Keratinocyte (primary cell): Measurements from ENCODE around the gene FDXR. TPM values are rescaled to one million over a fixed set of nuclear protein-coding genes. Genes with fewer than 3 reads are reported as not detected.

Source experiments
- DNase-seq: peaks from one replicate; pipeline ENCODE4 v3.0.0-alpha.2; 2011; ENCODE audit warnings: low read depth, missing footprints, low spot score
- FAIRE-seq: peaks from 2 replicates; lab custom pipeline; 2011; peaks lifted over from hg19 to GRCh38; lab: Jason Lieb, UNC
- H2AFZ ChIP-seq: 2 replicates; pipeline ENCODE4 v1.6.0; 2012; ENCODE audit warnings: low read length, control low read depth, inconsistent platforms; ENCODE audit not compliant: control insufficient read depth
- H3K27ac ChIP-seq: 2 replicates; pipeline ENCODE4 v1.5.1; 2011; ENCODE audit warnings: low read length; ENCODE audit not compliant: control insufficient read depth, insufficient read depth
- H3K27me3 ChIP-seq: 3 replicates; pipeline ENCODE4 v1.6.0; 2011; ENCODE audit warnings: low read length; ENCODE audit not compliant: control insufficient read depth, insufficient read depth; ENCODE audit errors: extremely low read depth
- H3K36me3 ChIP-seq, 2 experiments: 2 replicates in 1 of 2; 3 replicates in 1 of 2; pipeline ENCODE4 v1.5.1; 2011; ENCODE audit warnings: low read length in 2 of 2, mild to moderate bottlenecking in 1 of 2; ENCODE audit not compliant: control insufficient read depth in 2 of 2, insufficient read depth in 2 of 2; ENCODE audit errors: extremely low read depth in 1 of 2
- H3K4me1 ChIP-seq: 3 replicates; pipeline ENCODE4 v1.5.1; 2011; ENCODE audit warnings: low read length; ENCODE audit not compliant: control insufficient read depth, insufficient read depth; ENCODE audit errors: extremely low read depth
- H3K4me2 ChIP-seq: 3 replicates; pipeline ENCODE4 v1.6.0; 2011; ENCODE audit warnings: low read depth, low read length; ENCODE audit not compliant: control insufficient read depth, insufficient read depth; ENCODE audit errors: extremely low read depth
- H3K4me3 ChIP-seq, 3 experiments: fragments of 200-600 bp in 1 of 3; sonication (generic) in 1 of 3; 2 replicates in 2 of 3; 3 replicates in 1 of 3; pipeline ENCODE4 v1.5.1; 2011 to 2016; ENCODE audit warnings: low read length in 3 of 3, mild to moderate bottlenecking in 3 of 3, control low read depth in 2 of 3, inconsistent platforms in 1 of 3, low read depth in 1 of 3, mixed read lengths in 1 of 3, mixed run types in 1 of 3, moderate library complexity in 1 of 3; ENCODE audit not compliant: control insufficient read depth in 2 of 3, insufficient read depth in 2 of 3; ENCODE audit errors: extremely low read depth in 1 of 3
- H3K79me2 ChIP-seq: 2 replicates; pipeline ENCODE4 v1.6.0; 2012; ENCODE audit warnings: low read length; ENCODE audit not compliant: control insufficient read depth, insufficient read depth
- H3K9ac ChIP-seq: 3 replicates; pipeline ENCODE4 v1.6.0; 2011; ENCODE audit warnings: low read length; ENCODE audit not compliant: control insufficient read depth, insufficient read depth; ENCODE audit errors: extremely low read depth
- H3K9me1 ChIP-seq: 3 replicates; pipeline ENCODE4 v1.6.0; 2011; ENCODE audit warnings: low read length; ENCODE audit not compliant: control insufficient read depth, insufficient read depth; ENCODE audit errors: extremely low read depth
- H3K9me3 ChIP-seq: 2 replicates; pipeline ENCODE4 v1.5.1; 2012; ENCODE audit warnings: low read depth, low read length; ENCODE audit not compliant: control insufficient read depth
- H4K20me1 ChIP-seq: 3 replicates; pipeline ENCODE4 v1.6.0; 2011; ENCODE audit warnings: low read length; ENCODE audit not compliant: control insufficient read depth, insufficient read depth; ENCODE audit errors: extremely low read depth
- EZH2 ChIP-seq: IDR thresholded peaks from one replicate; pipeline ENCODE4 v1.6.1; 2012; ENCODE audit warnings: inconsistent platforms, mild to moderate bottlenecking, low read length, moderate library complexity
- dilution Hi-C: fragments of 300-500 bp; cut with MboI; formaldehyde crosslinking; loops from one replicate; pipeline ENCODE4 v1.7.0; 2020; ENCODE audit warnings: low sequenced_read_pairs; ENCODE audit not compliant: extremely low pct_ligation_motif_present
- polyA plus RNA-seq, 5 experiments: library from polyadenylated mRNA; depleted of rRNA in 3 of 5; stranded (reverse) in 3 of 5; stranded (forward) in 1 of 5; unstranded in 1 of 5; fragments of >200 nt; gene quantifications; 1 replicate in 1 of 5; 2 replicates in 3 of 5; 3 replicates in 1 of 5; pipeline versions ENCODE4 v1.2.1 to v1.2.3, GENCODE V29; 2011 to 2012; ENCODE audit warnings: missing spikeins in 2 of 5, low read depth in 1 of 5, low replicate concordance in 1 of 5
- TF ChIP-seq, protein P1 (sequence below), 3 experiments: IDR thresholded peaks in 1 of 3; conservative IDR thresholded peaks in 1 of 3; optimal IDR thresholded peaks in 1 of 3; 2 replicates in 2 of 3; 3 replicates in 1 of 3; pipeline versions ENCODE3 to v1.5.1; 2011; ENCODE audit warnings: low read length in 3 of 3, mild to moderate bottlenecking in 3 of 3, moderate library complexity in 2 of 3, control low read depth in 1 of 3, inconsistent platforms in 1 of 3; ENCODE audit not compliant: insufficient read depth in 2 of 3; ENCODE audit errors: extremely low read depth in 1 of 3

FDXR gene
- polyA plus RNA-seq, 1 donor (not counting 4 experiments of a cell fraction or from before 2014, with no cell fraction given) = 12.0 TPM

DNA sequence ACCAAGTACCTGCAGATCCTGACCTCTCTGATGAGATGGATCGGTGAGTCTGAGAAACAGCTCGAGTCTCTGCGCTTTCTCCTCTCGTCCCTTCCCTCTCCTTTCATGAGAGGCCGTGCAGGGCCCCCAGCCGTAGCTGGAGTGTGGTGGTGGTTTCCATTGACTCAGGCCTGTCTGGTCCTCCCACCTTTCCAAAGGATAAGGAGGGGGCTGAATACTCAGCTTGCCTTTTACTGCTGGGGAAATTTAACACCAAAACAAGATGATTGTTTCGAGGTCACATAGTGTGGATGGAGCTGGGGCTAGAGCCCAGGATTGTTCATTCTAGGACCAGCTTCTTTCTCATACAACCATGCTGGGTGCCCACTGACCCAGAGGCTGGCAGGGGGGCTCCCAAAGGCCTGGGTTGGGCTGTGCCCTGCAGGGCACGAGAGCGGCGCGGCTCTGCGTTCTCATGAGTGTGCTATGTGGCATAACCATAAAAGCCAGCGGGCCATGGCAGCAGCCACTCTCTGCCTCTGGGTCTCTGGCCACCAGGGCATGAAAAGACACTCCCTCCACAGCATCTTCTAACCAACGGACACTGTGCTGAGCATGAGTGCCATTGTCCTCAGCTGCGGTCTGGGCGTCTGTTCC is 52.9 kb downstream of the FDXR start:
- Histone ChIP-seq H3K27me3 (no peaks in the 10 kb centered on the region), H3K27ac (no peak overlapping the region), H3K4me2 (no peak overlapping the region), H3K9ac (no peak overlapping the region), H3K36me3 (peaks cover 4 to 17% of the 10 kb centered on the region in 2 experiments), H3K9me1 (no peaks in the 10 kb centered on the region), H4K20me1 (no peaks in the 10 kb centered on the region), H3K9me3 (no peaks in the 10 kb centered on the region), H3K4me1 (no peaks in the 10 kb centered on the region), H2AFZ (no peak overlapping the region), H3K79me2 (no peaks in the 10 kb centered on the region), H3K4me3 (no peak overlapping the region)
- dilution Hi-C loops = no loop called here
- TF ChIP-seq, protein P1, sequence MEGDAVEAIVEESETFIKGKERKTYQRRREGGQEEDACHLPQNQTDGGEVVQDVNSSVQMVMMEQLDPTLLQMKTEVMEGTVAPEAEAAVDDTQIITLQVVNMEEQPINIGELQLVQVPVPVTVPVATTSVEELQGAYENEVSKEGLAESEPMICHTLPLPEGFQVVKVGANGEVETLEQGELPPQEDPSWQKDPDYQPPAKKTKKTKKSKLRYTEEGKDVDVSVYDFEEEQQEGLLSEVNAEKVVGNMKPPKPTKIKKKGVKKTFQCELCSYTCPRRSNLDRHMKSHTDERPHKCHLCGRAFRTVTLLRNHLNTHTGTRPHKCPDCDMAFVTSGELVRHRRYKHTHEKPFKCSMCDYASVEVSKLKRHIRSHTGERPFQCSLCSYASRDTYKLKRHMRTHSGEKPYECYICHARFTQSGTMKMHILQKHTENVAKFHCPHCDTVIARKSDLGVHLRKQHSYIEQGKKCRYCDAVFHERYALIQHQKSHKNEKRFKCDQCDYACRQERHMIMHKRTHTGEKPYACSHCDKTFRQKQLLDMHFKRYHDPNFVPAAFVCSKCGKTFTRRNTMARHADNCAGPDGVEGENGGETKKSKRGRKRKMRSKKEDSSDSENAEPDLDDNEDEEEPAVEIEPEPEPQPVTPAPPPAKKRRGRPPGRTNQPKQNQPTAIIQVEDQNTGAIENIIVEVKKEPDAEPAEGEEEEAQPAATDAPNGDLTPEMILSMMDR (optimal IDR thresholded peaks at IDR 0.05 in 1 of 3, IDR thresholded peaks at IDR 0.05 in 1 of 3, conservative IDR thresholded peaks at IDR 0.05 in 1 of 3; ENCODE audit: extremely low read depth in 1 of 3, insufficient read depth in 2 of 3, low read length in 3 of 3) = no peak
- TF ChIP-seq EZH2 = no peak
- no peak for FAIRE-seq
- DNase-seq = no peak

DNA sequence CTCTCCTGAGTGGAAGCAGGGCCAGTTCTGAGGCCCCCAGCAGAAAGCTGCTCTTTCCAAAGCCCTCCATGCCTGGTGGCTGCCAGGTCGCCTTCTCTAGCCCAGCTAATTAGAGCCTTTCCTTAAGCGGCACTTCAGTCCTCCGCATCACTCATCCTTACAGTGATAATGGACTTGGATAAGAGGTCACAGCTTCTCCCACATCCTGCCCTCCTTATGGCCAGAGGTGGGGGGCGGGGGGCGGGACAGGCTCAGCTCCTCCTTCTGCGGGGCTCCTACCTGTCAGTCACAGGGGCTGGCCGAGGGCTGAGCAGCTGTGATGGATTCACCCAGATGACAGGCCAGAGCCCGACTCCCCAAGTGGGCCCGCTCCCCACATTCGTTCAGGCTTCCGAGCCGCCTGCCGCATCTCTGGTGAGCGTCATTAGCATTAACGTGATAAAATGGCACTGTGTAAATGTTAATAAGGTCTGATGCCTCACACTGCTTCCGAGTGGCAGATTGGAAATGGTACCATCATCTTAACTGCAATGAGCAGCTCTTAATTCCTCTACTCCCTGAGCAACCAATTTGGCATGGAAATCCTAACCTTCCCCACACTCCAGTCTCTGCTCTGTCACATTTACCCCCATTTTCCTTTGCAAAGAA is 54.4 kb downstream of the FDXR start:
- no peaks in the 10 kb centered on the region for H3K4me1 ChIP-seq
- no peak for FAIRE-seq
- DNase-seq = no peak
- H3K4me2 ChIP-seq = no peak overlapping the region
- no peak overlapping the region for H2AFZ ChIP-seq
- no peak overlapping the region for H3K4me3 ChIP-seq
- no peak for TF ChIP-seq EZH2
- no peaks in the 10 kb centered on the region for H3K79me2 ChIP-seq
- no peaks in the 10 kb centered on the region for H3K9me1 ChIP-seq
- no peak overlapping the region for H3K27ac ChIP-seq
- H3K9me3 ChIP-seq = no peaks in the 10 kb centered on the region
- H3K27me3 ChIP-seq = no peaks in the 10 kb centered on the region
- no peak overlapping the region for H3K9ac ChIP-seq
- no peaks in the 10 kb centered on the region for H4K20me1 ChIP-seq
- peaks cover 4 to 17% of the 10 kb centered on the region in 2 experiments for H3K36me3 ChIP-seq
- dilution Hi-C loops = no loop called here
